ENCODE data around the gene NFIA.

DNA sequence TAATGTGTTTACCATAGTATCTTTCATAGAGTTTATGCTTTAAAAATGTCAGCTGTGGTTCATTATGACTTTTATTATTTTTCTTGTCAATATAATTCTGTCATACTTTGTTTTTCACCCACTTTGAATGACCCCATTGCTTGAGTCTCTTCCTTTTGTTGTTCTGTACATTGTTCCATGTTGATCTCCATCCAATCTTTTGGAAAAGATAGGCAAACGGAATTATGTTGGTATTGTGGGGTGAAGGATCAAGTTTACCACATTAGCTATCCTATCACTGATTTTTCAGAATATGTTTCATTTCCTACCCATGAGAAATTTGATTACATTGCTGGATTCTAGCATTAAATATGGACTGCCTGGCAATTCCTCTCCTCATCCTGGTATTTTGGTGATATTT, 196.6 kb downstream of the NFIA start:
- TF ChIP-seq, protein P1, sequence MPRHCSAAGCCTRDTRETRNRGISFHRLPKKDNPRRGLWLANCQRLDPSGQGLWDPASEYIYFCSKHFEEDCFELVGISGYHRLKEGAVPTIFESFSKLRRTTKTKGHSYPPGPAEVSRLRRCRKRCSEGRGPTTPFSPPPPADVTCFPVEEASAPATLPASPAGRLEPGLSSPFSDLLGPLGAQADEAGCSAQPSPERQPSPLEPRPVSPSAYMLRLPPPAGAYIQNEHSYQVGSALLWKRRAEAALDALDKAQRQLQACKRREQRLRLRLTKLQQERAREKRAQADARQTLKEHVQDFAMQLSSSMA (CRISPR knock-in tag; IDR thresholded peaks at IDR 0.05) = no peak
- no peak for TF ChIP-seq NR3C1 (CRISPR knock-in tag; IDR thresholded peaks at IDR 0.05)
- TF ChIP-seq ISL2 (CRISPR knock-in tag; IDR thresholded peaks at IDR 0.05) = no peak
- TF ChIP-seq, protein P2, sequence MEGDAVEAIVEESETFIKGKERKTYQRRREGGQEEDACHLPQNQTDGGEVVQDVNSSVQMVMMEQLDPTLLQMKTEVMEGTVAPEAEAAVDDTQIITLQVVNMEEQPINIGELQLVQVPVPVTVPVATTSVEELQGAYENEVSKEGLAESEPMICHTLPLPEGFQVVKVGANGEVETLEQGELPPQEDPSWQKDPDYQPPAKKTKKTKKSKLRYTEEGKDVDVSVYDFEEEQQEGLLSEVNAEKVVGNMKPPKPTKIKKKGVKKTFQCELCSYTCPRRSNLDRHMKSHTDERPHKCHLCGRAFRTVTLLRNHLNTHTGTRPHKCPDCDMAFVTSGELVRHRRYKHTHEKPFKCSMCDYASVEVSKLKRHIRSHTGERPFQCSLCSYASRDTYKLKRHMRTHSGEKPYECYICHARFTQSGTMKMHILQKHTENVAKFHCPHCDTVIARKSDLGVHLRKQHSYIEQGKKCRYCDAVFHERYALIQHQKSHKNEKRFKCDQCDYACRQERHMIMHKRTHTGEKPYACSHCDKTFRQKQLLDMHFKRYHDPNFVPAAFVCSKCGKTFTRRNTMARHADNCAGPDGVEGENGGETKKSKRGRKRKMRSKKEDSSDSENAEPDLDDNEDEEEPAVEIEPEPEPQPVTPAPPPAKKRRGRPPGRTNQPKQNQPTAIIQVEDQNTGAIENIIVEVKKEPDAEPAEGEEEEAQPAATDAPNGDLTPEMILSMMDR (CRISPR knock-in tag; IDR thresholded peaks at IDR 0.05) = no peak
- TF ChIP-seq SMAD3 (CRISPR knock-in tag; IDR thresholded peaks at IDR 0.05) = no peak
- TF ChIP-seq TOPORS (CRISPR knock-in tag; IDR thresholded peaks at IDR 0.05) = no peak
